Measurements from ENCODE around the gene MCM7. TPM values are rescaled to one million over a fixed set of nuclear protein-coding genes. Genes with fewer than 3 reads are reported as not detected.

Gene MCM7
- total and polyA plus RNA-seq, 2 of the 4 experiments (the other 2 are of a cell fraction), result 104 to 137 TPM

GRCh38 chr7:100075418-100075817, 25.8 kb downstream of the MCM7 start:
- 93% methylated on average over 3 of the region's 6 CpGs; no CpG with 5 or more reads in 1 of the 2 experiments for WGBS, 2 experiments (ENCODE audit: extremely low coverage in 2 of 2, insufficient read length in 1 of 2)
- no peak overlapping the region for H2AK9ac ChIP-seq (replicated peaks; ENCODE audit: low read depth, low read length, poor library complexity)
- in situ Hi-C loops (cut with MboI; ENCODE audit: low sequenced_read_pairs), result no loop called here
- H2AFZ ChIP-seq (replicated peaks; ENCODE audit: low read length, poor library complexity), result no peak overlapping the region
- peaks cover 29 to 64% of the 10 kb centered on the region in 2 experiments for H3K79me1 ChIP-seq (ENCODE audit: low read depth in 1 of 2, low read length in 2 of 2)
- no peak overlapping the region for H4K8ac ChIP-seq (ENCODE audit: low read depth in 2 of 2, low read length in 2 of 2)
- peaks cover 20% of the 10 kb centered on the region for H4K20me1 ChIP-seq (ENCODE audit: insufficient read depth, low read length)
- H3K27me3 ChIP-seq (ENCODE audit: control insufficient read depth, insufficient read depth, low read length), result no peaks in the 10 kb centered on the region
- H3K27ac ChIP-seq (ENCODE audit: insufficient read depth, low read length), result no peak overlapping the region
- H3K18ac ChIP-seq (ENCODE audit: low read depth, low read length), result no peak overlapping the region
- peaks cover 84% of the 10 kb centered on the region for H3K36me3 ChIP-seq (ENCODE audit: control insufficient read depth, insufficient read depth, low read length)
- ATAC-seq (ENCODE audit: low read depth) (no peak), DNase-seq (no peak)
- H3K14ac ChIP-seq (replicated peaks; ENCODE audit: low read depth, low read length), result no peak overlapping the region
- H3K23ac ChIP-seq (ENCODE audit: low read depth, low read length), result no peak overlapping the region
- no peak overlapping the region for H3K4me2 ChIP-seq (ENCODE audit: low read depth, low read length)
- peaks cover 56% of the 10 kb centered on the region for H3K9me3 ChIP-seq (ENCODE audit: control insufficient read depth, insufficient read depth, low read length)
- POLR2A ChIA-PET (ENCODE audit: unreplicated experiment), result no interaction called here
- no peak overlapping the region for H2BK15ac ChIP-seq (ENCODE audit: low read depth, low read length)
- dilution Hi-C loops (cut with HindIII; ENCODE audit: low sequenced_read_pairs, unreplicated experiment), result no loop called here
- H2BK5ac ChIP-seq (ENCODE audit: low read depth, low read length, poor library complexity, severe bottlenecking), result no peak overlapping the region
- no peak overlapping the region for H3K4ac ChIP-seq (ENCODE audit: low read depth, low read length)
- no peak overlapping the region for H2BK20ac ChIP-seq (ENCODE audit: low read depth, low read length)
- H2AK5ac ChIP-seq (ENCODE audit: low read depth, low read length), result no peak overlapping the region
- no peak overlapping the region for H2BK120ac ChIP-seq (ENCODE audit: low read depth, low read length)
- CTCF ChIA-PET, result interaction anchor here (0.6 to 0.7 kb wide), 2 partner anchors 27 to 59 kb away, joined by 3 to 7 read pairs; no protein-coding TSS in a partner anchor
- BruUV-seq (replicated peaks), result no TSS peak
- H3K56ac ChIP-seq (ENCODE audit: extremely low read depth, insufficient read depth, low read length), result no peak overlapping the region
- H3K4me1 ChIP-seq (ENCODE audit: control insufficient read depth, insufficient read depth, low read length), result peaks cover 3% of the 10 kb centered on the region; the same call in 1 of the 2 replicates
- no peak overlapping the region for H4K5ac ChIP-seq (ENCODE audit: low read depth, low read length)
- no peak overlapping the region for H3K9ac ChIP-seq (ENCODE audit: low read depth, low read length)
- H3K9me1 ChIP-seq (ENCODE audit: insufficient read depth, low read length), result peaks cover 5% of the 10 kb centered on the region; the same call in 1 of the 2 replicates
- H4K91ac ChIP-seq (ENCODE audit: insufficient read depth, low read depth, low read length), result no peak overlapping the region
- TF ChIP-seq RCOR1 (IDR thresholded peaks at IDR 0.05; ENCODE audit: insufficient replicate concordance, low read length), result no peak
- TF ChIP-seq RFX5 (IDR thresholded peaks at IDR 0.05; ENCODE audit: low read depth, low read length), result no peak
- no peak for TF ChIP-seq MAZ (IDR thresholded peaks at IDR 0.05; ENCODE audit: borderline replicate concordance, low read depth, low read length)
- TF ChIP-seq BHLHE40 (IDR thresholded peaks at IDR 0.05; ENCODE audit: low read depth, low read length), result no peak
- no peak for TF ChIP-seq SMC3 (IDR thresholded peaks at IDR 0.05; ENCODE audit: low read depth, low read length)
- no peak for TF ChIP-seq FOS (IDR thresholded peaks at IDR 0.05; ENCODE audit: low read depth, low read length)
- TF ChIP-seq CEBPB (IDR thresholded peaks at IDR 0.05; ENCODE audit: low read depth, low read length), result no peak
- no peak for TF ChIP-seq MXI1 (IDR thresholded peaks at IDR 0.05; ENCODE audit: borderline replicate concordance, low read depth, low read length)
- TF ChIP-seq, protein P1, sequence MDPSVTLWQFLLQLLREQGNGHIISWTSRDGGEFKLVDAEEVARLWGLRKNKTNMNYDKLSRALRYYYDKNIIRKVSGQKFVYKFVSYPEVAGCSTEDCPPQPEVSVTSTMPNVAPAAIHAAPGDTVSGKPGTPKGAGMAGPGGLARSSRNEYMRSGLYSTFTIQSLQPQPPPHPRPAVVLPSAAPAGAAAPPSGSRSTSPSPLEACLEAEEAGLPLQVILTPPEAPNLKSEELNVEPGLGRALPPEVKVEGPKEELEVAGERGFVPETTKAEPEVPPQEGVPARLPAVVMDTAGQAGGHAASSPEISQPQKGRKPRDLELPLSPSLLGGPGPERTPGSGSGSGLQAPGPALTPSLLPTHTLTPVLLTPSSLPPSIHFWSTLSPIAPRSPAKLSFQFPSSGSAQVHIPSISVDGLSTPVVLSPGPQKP (IDR thresholded peaks at IDR 0.05; ENCODE audit: borderline replicate concordance, low read depth, low read length), result no peak
- no peak for TF ChIP-seq CHD1 (IDR thresholded peaks at IDR 0.05; ENCODE audit: low read depth, low read length)
- no peak for TF ChIP-seq MAFK (IDR thresholded peaks at IDR 0.05; ENCODE audit: low read depth, low read length)
- no peak for TF ChIP-seq POLR2A (IDR thresholded peaks at IDR 0.05; ENCODE audit: low read depth, low read length)
- no peak for TF ChIP-seq CTCF (conservative IDR thresholded peaks at IDR 0.05; ENCODE audit: low read depth, low read length)
- TF ChIP-seq USF2 (IDR thresholded peaks at IDR 0.05; ENCODE audit: low read depth, low read length), result no peak
- intact Hi-C loops (cut with micrococcal nuclease), result no loop called here
- H3K4me3 ChIP-seq (ENCODE audit: insufficient read depth, low read depth, low read length), result no peak overlapping the region
